HG03558 (cell line): ENCODE measurements around the gene URB1.
"Not testable (repeated sequence)": the region's sequence is repeated elsewhere in the genome, so short reads cannot be mapped to it uniquely, and the experiment has no call there.

ENCODE experiments used
- ATAC-seq: cut with Tn5 transposase; IDR thresholded peaks from one replicate; pipeline ENCODE4 v1.9.1; 2021; ENCODE audit warnings: moderate number of reproducible peaks; ENCODE audit not compliant: unreplicated experiment; ENCODE audit errors: extremely low read depth

URB1 gene

DNA sequence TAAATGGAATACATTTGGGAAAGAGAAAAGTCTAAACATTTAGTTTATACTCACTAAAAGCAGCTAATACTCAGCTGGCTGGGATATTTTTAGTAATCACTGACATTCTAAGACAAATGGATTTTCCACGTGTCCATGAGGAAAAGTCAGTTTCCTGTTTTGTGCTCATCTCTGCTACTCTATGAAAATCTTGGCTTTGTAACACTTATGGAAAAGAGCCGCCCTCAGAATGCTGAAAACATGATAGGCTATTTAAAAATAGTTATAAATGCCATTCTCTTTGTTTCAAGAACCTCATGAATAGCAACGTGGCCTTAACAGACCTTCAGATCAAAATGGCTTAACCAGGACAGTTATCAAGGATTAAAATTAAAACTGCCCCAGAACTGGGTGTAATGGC is 64.2 kb downstream of the URB1 start:
- ATAC-seq, result no peak

GRCh38 chr21:32325706-32326105 is 67.1 kb downstream of the URB1 start:
- no peak for ATAC-seq

DNA sequence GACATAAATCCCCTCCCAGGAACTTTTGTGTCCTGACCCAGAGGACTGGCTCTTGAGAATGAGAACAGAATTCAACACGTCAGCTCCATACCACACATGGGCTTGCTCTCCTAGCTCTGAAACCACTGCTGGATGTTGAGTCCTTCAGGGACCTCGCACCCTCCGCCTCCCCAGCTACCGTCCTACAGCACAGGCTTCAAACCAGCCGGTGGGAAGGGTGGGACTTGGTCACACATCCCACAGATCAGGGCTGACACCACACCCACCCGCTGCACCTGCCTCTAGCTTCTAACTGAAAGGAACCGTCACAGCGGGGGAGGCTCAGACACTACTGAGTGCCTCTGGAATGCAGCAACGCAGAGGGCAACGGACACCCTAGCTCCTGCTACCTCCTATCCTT is 70.1 kb downstream of the URB1 start:
- ATAC-seq, result no peak

- ATAC-seq, result no peak
These were observed 70.7 kb downstream of the URB1 start for GRCh38 chr21:32322103-32322502.

GRCh38 chr21:32321480-32321879 is 71.3 kb downstream of the URB1 start:
- no peak for ATAC-seq

DNA sequence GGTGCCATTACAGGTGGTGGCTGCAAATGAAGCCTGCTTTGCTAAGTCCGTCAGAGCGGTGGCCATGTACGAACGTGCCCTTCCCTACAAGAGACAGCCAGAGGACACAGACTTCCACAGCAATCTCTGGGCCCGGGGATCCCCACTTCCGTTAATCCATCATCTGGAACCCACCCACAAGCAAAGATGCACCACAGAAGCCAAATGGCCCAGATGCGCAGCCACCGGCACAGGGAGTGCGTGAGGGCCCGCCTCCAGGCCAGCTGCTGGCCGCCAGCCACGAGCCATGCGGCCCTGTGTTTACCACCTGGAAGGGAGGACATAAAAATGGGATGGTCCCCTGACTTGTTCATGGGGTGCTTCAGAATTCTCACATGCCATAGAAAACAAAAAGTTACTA is 72.1 kb downstream of the URB1 start:
- no peak for ATAC-seq

- no peak for ATAC-seq
These were observed 72.8 kb downstream of the URB1 start for GRCh38 chr21:32320059-32320458.

DNA sequence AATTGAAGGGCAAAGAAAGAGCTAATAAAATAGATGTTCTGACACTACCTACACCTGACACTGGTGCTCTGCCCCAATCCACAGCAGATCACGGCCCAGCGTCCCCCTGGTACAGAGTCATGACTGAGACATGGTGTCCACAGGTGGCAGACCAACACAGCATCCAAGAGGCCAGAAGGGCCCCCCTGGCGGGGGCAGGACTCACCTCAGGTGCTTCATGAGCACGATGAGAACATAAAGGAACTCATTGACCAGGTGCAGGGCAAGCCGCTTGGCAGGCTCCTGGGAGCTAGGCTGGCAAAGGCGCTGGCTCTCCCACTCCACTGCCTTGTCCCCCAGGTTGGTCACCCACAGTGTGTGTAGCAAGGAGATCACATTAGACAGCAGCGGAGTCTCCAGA is 73.8 kb downstream of the URB1 start:
- ATAC-seq, result no peak

- ATAC-seq, result no peak
These were observed 75.1 kb downstream of the URB1 start for GRCh38 chr21:32317726-32318125.

DNA sequence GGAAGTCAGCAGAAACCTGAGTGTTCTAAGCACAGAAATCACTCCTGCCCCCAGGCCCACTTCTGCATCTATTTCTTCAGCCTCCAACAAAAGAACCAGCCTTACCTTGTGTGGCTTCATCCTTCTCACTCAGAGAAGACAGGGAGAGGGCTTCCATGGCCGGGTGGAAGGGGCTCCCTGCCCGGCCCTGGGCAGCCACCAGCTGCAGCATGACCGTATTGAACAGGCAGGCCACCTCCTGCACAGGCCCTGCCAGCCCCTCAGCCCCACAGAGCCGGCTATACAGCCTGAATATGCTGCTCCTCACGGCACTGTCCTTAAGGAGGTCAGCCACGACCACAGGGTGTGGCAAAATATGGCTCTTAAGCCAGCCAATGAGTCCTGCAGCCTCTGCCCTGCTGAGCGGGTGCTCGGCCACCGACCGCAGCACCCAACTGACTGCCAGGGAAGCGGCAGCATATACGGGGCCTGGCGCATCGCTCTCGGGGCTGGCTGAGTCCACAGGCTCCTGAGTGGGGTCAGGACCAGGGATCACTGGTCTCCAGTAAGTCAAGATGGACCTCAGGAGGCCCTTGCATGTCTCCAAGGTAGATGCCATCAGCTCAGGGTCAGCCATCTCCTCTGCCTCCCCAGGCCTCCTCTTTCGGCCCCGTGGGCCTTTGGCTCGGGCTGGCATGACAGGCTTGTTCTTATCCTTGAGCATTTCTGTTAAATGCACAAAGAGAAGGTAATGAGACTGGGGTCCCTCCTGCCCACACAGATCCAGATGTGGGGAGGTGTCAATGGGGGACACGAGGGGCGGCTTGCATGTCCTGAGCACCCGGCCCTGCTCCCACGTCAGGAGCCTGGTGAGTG is 76.2 kb downstream of the URB1 start:
- no peak for ATAC-seq

DNA sequence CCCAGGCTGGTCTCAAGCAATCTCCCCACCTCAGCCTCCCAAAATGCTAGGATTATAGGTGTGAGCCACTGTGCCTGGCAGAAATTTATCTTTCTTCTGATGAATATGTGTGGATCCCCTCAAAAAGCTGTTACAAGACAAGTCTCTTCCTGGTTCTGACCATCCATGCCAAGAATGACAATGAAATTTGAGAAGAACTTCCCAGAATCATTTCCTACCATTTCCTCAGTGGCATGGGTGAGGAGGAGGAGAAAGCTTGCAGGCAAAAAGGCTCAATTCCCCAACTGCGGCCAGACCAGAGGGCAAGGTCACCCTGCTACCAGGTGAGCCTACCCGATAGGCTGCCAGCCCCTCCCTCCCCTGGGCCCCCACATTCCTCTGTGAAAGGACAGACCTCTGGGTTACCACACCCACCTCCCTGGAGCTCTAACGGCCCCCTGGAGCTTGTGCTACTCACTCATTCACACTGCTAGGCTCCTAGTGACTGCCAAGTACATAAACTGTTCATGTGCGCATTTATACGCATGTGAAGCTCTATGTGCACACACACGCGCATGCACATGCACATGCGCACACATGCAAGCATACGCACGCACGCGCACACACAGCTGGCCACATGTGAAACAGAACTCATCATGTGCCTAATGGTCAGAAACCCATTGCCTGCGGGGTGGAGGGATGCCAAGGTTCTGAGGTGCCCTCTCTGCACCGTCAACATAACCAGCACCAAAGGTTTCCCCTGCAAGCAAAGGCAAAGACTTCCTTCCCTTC is 77.1 kb downstream of the URB1 start:
- no peak for ATAC-seq

- no peak for ATAC-seq
These were observed 78.0 kb downstream of the URB1 start for GRCh38 chr21:32314806-32315205.

DNA sequence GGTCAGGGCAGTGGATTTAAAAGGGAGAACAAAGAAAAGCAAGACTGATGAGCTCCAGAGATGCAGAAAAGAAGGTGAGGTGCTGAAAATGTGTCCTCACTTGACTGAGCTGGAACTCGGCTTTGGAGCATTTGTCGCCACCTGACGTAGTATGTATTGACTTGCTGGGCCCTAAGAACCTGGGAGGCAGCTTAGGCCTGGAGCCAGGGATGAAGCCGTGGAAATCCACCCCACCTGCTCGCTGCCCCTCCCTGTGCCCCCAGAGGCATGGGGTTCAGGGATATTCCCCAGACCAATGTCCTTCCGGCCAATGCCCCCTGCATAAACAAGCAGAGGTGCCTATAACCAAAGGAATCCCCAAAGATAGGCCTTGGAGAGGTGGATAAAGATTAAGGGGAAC is 79.8 kb downstream of the URB1 start:
- no peak for ATAC-seq

DNA sequence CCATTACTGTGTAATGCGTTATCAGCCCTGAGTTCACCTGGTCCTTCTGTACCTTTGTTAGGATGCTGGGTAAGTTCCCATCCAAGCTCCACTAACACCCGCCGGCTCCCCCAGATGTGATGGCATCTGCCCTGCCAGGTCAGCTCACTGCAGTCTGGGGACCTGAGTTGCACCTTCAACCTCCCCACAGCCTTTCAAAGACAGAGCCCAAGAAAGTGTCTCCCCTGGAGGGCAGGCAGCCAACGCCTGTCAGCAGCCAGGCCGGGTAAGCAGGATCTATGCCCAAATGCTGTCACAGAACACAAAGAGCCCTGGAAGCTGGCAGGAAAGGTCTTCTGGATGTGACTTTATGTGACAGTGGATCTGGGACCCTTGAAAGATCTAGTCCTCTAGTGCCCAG is 80.5 kb downstream of the URB1 start:
- ATAC-seq, result no peak

- no peak for ATAC-seq
These were observed 81.2 kb downstream of the URB1 start for GRCh38 chr21:32311621-32312020.

- ATAC-seq, result not testable (repeated sequence)
These were observed 81.8 kb downstream of the URB1 start for GRCh38 chr21:32310976-32311375.

GRCh38 chr21:32309906-32310460 is 82.8 kb downstream of the URB1 start:
- no peak for ATAC-seq

GRCh38 chr21:32308696-32309095 is 84.1 kb downstream of the URB1 start:
- ATAC-seq, result no peak

- ATAC-seq, result no peak
These were observed 85.1 kb downstream of the URB1 start for GRCh38 chr21:32307706-32308105.

- no peak for ATAC-seq
These were observed 86.6 kb downstream of the URB1 start for GRCh38 chr21:32306021-32306780.

DNA sequence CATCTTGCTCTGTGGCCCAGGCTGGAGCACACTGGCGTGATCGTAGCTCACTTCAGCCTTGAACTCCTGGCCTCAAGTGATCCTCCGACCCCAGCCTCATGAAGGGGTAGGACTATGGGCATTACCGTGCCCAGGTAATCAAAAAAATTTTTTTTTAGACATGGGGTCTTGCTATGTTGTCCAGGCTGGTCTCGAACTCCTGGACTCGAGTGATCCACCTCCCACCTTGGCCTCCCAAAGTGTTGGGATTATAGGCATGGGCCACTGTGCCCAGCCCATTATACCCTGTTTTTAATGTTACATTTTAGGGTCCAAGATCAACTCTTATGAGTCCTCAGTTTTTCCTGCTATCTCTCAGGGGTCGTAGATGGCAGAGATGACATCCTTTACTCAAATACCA is 87.8 kb downstream of the URB1 start:
- no peak for ATAC-seq
